Erythroblast (primary cell): ENCODE data around the gene ZNF646.

Source experiments
- DNase-seq, 2 experiments: peaks; one replicate each; lab custom pipeline; 2025; lab: John Stamatoyannopoulos, UW
- GATA1 ChIP-seq: IDR thresholded peaks from 2 replicates; pipeline ENCODE4 v1.6.1; 2011; ENCODE audit warnings: low read depth, mild to moderate bottlenecking, control low read depth, low read length, moderate library complexity
- POLR2A ChIP-seq: IDR thresholded peaks from 2 replicates; pipeline ENCODE4 v1.6.1; 2011; ENCODE audit warnings: mild to moderate bottlenecking, low read length

The ZNF646 gene, protein sequence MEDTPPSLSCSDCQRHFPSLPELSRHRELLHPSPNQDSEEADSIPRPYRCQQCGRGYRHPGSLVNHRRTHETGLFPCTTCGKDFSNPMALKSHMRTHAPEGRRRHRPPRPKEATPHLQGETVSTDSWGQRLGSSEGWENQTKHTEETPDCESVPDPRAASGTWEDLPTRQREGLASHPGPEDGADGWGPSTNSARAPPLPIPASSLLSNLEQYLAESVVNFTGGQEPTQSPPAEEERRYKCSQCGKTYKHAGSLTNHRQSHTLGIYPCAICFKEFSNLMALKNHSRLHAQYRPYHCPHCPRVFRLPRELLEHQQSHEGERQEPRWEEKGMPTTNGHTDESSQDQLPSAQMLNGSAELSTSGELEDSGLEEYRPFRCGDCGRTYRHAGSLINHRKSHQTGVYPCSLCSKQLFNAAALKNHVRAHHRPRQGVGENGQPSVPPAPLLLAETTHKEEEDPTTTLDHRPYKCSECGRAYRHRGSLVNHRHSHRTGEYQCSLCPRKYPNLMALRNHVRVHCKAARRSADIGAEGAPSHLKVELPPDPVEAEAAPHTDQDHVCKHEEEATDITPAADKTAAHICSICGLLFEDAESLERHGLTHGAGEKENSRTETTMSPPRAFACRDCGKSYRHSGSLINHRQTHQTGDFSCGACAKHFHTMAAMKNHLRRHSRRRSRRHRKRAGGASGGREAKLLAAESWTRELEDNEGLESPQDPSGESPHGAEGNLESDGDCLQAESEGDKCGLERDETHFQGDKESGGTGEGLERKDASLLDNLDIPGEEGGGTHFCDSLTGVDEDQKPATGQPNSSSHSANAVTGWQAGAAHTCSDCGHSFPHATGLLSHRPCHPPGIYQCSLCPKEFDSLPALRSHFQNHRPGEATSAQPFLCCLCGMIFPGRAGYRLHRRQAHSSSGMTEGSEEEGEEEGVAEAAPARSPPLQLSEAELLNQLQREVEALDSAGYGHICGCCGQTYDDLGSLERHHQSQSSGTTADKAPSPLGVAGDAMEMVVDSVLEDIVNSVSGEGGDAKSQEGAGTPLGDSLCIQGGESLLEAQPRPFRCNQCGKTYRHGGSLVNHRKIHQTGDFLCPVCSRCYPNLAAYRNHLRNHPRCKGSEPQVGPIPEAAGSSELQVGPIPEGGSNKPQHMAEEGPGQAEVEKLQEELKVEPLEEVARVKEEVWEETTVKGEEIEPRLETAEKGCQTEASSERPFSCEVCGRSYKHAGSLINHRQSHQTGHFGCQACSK (N-terminal part only)

DNA sequence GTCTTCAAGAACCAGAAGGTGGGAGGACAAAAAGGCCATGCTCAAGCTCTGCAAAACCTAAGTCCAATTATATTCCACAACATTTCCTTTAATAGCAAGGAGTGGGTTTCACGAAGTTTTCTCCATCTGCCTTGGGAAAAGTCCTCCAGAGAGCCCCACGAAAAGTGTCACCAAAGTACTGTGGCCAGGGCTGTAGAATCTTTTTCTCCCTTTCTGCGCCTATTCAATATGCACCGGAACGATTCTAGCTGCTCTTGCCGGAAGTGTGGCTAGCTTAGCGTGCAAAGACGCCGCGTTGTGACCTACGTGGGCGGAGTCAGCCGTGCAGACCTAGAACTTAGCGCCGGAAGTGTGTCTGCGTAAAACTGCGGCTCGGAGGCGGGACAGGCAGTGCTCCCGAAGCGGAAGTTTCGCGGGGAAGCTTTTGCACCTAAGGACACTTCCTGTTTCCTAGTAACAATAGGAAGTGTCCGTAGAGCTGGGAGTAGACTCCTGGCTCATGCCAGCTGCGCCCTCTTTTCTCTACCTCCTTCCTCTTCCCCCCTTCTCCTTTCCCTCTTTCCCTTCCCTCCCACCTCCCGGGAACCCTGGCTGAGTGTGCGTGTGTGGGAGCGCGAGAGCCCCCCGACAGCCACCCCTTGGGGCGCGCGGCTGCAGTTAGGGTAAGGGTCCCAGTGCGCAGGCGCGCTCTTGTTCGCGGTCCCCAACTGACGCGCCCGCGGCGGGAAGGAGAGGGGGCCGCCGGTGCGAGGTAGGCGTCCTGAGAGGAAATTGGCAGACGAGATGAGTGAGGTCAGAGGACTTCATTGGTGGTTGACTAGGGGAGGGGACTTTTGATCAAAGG lies at the start of gene ZNF646, which contains the start of gene ZNF668:
Gene ZNF646, plus strand, starts transcription at position 453 of the 844 bp plus-strand sequence. CDS start 1,903 bp downstream, outside the sequence.
Gene ZNF668, minus strand, starts transcription at position 271 of the 844 bp plus-strand sequence. CDS start 9,781 bp downstream, outside the sequence.
- peak; percentile 99 to 100 for DNase-seq
- peak; percentile 96 for TF ChIP-seq POLR2A
- TF ChIP-seq GATA1, result no peak

DNA sequence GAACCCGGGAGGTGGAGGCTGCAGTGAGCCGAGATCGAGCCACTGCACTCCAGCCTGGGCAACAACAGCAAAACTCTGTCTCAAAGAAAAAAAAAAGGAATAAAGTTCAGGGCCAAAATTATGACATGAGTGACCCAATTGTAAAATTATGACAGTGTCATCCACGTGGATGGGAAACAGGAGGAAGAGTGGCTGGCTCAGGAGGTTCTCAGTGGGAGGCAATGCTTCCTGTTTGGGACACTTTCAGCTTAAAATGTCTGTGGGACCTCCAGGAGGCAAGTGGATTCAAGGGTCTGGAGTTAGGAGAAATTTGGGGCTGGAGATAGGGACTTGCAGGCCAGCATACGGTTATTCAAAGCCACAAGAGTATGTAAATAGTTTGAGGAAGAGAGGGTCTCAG lies 48.9 kb upstream of the ZNF646 start:
- no peak for TF ChIP-seq GATA1
- TF ChIP-seq POLR2A, result no peak
- no peak for DNase-seq

DNA sequence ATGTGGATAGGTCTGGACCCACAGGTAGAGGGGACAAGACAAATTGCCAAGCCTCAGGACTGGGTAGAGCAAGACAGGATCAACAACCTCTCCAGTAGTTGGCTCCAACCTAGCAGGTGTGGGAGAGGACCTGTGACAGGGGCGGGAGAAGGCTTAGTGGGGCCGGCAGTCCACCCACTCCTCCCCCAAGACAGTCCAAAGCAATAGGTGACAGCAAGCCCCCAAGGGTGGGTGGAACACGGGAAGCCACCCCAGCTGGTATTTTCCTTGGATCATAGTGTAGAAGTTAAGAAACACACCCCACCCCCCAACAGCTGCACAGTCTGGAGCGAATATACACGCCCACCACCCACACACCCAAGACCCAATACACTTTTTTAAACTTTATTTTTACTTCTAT lies 45.0 kb upstream of the ZNF646 start:
- TF ChIP-seq GATA1 (no peak), POLR2A (no peak)

DNA sequence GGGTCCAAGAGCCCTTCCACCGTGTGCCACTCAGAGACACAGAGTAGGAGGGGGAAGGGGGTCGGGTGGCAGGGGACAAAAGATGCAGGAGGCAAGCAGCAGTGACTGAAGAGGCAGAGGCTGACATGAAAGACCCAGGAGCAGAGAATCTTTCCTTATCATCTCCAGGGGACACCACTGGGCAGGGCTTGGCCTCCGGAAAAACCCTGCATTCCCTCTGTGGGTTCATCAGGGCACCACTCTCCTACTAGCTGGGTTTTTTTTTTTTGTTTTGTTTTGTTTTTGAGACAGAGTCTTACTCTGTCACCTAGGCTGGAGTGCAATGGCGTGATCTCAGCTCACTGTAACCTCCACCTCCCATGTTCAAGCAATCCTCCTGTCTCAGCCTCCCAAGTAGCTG lies 42.9 kb upstream of the ZNF646 start:
- DNase-seq, result no peak
- TF ChIP-seq GATA1 (no peak), POLR2A (no peak)

More for the DNA sequence above, 45.0 kb upstream of the ZNF646 start:
- DNase-seq, result no peak

DNA sequence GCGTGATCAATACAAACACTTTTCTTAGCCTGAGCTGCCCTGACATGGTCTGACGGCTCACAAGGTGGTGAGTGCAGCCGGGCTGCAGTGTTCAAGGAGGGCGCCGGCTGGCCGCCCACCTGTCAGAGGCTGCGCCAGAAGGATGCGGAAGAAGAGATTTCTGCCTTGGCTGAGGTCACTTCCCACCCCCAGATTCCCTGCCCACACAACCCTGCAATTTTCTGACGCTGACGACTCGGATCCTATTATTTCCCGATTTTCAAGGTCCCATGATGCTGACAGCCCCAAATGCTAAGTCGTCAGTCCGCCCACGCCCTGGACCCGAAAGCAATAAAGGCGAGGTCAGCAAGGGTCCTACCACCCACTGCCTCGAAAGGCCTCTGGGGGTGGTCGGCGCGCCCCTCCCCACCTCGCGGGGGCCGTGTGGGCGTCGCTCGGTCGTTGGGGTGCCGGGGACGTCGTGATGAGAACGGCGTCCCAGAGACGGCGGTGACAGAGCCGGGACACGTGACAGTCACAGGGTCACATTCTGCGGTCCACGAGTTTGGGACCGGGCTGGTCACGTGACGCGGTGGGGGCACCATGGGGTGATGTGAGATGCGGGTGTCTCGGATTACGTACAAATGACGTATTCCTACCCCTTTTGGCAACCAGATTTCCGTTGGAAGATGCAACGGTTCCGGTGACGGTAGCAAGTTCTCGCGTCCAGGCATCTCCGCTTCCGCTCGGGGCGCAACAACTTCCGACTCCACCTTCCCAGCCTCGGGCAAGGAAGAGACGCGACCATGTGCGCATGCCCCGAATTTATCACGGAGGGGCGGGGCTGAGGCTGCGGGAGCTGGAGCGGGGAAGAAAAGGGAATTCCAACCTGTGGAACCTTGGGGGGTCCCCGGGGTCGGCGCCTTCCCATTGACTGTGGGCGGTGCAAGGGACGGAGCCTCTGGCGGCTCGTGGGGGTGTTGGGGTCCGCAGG lies 41.2 kb upstream of the ZNF646 start, which contains the start of gene STX4:
Gene STX4, plus strand, starts transcription at position 823 of the 973 bp plus-strand sequence. CDS start 248 bp downstream, outside the sequence.
- DNase-seq, result peak; percentile 99
- TF ChIP-seq POLR2A (peak; percentile 63), GATA1 (no peak)

DNA sequence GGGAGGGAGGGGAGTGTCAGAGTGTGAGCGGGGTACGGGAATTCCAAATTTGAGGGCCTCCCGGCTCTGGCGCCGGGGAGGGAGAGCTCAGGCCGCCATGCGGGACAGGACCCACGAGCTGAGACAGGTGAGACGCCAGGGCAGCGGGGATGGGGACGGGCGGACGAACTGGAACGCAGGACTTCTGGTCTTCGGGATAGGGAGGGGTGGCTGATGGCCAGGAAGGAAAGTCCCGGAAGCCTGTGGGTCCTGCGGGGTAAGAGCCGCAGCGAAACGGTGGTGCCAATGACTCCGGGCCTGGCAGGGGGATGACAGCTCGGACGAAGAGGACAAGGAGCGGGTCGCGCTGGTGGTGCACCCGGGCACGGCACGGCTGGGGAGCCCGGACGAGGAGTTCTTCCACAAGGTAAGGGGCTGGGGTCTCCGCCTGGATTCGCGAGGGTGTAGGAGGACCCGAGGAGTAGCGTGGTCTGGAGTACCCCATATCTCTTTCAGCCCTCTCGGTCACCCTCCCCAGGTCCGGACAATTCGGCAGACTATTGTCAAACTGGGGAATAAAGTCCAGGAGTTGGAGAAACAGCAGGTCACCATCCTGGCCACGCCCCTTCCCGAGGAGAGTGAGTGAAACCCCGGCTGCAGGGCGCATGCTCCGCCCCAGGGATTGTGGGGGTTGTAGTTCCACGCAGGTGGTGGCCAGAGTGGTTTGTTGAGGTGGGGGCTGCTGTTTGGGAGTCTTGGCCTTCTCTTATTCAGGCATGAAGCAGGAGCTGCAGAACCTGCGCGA lies 40.3 kb upstream of the ZNF646 start:
- TF ChIP-seq POLR2A (peak; percentile 56), GATA1 (no peak)
- DNase-seq, result peak; percentile 88 to 93

DNA sequence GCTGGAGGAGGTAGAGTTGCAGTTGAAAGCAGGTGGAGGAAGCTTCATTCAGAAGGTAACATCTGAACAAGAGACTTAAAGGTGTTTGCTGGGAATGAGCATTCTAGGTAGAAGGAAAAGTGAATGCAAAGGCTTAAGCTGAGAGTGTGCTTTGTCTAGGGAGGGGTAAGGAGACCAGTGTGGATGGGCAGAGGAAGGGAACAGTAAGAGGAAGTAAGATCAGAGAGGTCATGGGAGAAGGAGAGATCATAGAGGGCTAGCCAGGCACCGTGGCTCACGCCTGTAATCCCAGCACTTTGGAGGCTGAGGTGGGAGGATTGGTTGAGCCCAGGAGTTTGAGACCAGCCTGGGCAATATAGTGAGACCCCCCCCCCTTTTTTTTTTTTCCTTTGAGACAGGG lies 37.5 kb upstream of the ZNF646 start:
- no peak for DNase-seq
- no peak for TF ChIP-seq GATA1
- TF ChIP-seq POLR2A, result no peak

DNA sequence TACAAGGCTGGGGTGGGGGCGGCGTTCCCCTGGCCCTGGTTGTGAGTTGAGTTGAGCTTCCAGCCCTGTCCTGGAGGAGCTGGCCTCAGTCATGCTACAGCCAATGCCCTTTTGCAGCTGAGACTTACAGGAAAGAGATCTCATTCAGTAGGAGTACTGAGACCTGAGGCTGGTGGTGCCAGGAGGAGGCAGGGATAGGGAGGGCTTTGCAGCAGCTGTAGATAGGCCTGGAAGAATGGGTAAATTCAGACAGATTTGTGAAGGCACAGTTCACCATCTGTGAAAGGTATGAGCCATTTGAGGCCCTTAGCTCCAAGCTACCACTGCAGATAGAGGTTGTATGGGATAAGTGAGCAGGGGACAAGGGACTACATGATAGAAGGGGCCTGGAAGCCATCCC lies 35.2 kb upstream of the ZNF646 start:
- TF ChIP-seq GATA1 (no peak), POLR2A (no peak)
- no peak for DNase-seq

DNA sequence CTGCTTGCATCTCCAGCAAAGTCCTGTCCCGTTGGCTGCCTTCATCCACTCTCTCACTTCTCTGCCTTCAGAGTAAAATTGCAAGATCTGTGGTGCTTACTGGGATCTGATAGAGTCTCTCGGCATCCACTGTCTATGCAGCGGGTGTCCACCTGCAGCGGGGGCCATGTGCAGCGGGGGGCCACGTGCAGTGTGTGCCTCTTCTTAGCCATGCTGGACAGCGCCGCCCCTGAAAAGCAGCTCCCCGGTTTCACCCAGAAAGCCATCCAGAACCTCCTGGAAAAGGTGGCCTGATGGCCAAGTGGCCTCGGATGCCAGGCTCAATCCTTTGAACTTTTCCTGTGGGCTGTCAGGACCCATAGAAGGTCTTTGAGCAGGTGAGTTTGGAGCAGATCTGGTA lies 31.4 kb upstream of the ZNF646 start:
- no peak for TF ChIP-seq GATA1
- TF ChIP-seq POLR2A, result no peak

DNA sequence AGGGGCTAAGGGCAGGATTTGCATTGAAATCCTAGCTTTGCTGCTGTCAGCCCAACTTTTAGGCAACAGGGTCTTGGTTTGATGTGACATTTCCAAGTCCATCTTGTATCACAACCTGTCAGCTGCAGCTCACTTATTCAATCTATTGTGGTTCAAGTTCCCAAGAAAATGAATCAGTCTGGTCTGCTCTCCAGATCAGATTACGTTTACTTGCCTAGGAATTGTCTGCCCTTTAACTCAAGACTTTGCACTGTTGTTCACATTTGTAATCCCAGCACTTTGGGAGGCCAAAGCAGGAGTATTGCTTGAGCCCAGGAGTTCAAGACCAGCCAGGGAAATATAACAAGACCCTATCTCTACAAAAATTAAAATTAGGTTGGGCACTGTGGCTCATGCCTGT lies 30.9 kb upstream of the ZNF646 start:
- TF ChIP-seq POLR2A, result no peak
- no peak for TF ChIP-seq GATA1
- no peak for DNase-seq

More for the DNA sequence above, 31.4 kb upstream of the ZNF646 start:
- DNase-seq, result no peak
